GM19193 (cell line): Measurements from ENCODE around the gene PTPN5.

ENCODE experiments used
- POLR2A ChIP-seq: IDR thresholded peaks from 4 replicates; pipeline ENCODE4 v1.6.1; 2011; ENCODE audit not compliant: insufficient read depth, insufficient read length; ENCODE audit errors: extremely low read depth

The PTPN5 gene

DNA sequence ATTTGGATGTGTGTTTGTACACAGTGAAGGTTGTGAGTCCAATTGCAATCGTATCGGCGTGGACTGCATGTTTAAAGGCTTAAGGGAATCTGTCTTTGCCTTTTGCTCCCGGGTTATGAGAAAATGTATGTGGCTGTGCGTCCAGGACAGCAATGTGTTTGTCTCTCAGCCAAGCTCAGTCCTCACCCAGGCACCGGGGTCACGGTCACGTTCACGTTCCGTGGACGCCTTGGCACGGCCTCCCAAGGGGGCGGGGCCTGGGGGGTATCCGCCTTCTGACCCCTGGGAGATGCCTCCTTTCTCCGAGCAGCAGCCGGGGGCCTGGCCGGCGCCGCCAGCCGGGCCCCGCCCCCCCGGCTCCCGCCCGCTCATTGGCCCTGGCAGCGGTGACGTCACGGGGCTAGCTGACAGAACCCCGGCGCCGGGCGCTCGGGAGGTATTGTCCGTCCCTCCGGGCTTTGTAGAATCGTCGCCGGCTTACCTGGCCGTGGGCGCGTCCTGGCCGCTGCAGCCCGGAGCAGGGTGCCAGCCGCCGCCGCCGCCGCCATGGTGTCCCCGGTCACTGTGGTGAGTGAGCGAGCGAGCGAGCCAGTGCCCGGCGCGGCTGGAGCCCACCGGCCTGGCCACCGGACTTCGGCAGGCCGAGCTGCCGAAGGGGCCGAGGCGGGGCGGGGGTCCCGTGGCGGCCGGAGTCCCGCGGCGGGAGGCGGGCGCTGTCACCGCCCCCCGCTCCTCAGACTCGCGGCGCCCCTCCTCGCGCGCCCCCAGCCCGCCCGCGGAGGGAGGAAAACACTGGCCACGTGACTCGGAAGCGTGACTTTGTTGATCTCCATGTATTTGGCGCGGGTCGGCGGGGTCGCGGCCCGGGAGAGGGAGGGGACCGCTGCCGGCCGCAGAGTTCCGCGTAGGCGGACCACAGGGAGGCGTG, 93.0 kb downstream of the PTPN5 start, which contains the start of gene TMEM86A:
TMEM86A (plus strand) TSS at position 439 of the 928 bp plus-strand sequence; CDS start at position 547, 108 bp downstream.
- no peak for TF ChIP-seq POLR2A

- TF ChIP-seq POLR2A = no peak
Observed at GRCh38 chr11:18697576-18697975, 94.0 kb downstream of the PTPN5 start.

DNA sequence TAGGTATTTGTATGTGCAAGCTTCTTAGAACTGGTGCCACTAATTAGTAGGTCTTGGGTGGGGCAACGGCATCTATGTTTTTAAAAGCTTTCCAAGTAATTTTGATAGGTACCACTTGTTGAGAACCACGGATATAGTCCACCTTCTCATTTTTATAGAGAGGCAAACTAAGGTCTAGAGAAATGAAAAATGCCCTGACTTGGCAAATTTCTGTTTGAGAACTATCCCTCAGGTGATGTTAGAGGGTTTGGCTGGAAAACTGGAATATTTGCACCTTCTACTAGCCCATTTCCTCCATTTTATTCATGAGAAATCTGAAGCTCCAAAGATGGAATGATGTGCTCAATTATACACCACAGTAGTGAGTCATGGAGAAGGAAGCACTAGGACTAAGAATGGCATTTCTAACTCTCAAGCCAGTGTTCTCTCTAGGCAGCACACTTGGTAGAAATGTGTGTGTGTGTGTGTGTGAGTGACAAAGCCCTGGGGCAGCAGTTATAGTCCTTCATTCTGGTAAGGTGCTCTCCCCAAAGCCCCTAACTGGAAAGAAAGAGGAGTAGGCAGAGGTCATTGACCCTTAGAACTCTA, 94.9 kb downstream of the PTPN5 start:
- TF ChIP-seq POLR2A = no peak

DNA sequence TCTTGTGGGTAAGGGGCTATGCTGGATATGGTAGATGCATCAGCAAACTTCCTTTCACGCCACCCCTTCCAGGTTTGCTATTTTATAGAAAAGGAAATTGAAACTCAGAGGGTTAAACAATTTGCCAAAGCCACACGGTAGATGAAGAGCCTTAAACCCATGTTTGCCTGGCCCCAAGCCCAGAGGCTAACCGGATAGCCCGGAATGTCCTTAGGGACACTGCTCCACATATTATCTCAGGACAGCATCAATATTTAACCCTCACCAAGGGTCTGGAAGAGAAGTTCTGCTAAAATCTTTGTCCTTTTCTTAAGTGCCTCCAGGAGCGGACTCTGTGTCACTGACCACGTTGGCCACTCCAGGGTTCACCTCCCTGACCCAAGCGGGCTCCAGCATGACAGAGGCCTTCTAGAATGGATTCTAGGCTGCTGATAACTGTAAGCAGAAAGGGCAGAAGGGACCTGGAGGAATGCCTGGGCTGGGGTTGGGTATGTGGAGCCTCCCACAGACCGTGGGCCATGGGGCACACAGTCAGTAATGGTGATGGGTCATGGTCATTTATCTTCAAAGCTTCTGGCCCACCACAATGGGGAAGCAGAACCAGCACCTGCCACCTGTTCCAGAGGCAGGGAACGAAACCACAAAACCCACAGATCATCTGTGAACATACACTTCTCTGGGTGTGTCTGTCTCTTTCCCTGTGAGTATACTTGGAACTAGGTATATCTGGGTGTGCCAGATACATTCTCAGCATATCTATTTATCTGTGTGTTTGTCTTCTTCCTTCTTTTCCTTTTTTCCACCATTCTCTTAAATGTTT, 98.4 kb downstream of the PTPN5 start:
- no peak for TF ChIP-seq POLR2A

DNA sequence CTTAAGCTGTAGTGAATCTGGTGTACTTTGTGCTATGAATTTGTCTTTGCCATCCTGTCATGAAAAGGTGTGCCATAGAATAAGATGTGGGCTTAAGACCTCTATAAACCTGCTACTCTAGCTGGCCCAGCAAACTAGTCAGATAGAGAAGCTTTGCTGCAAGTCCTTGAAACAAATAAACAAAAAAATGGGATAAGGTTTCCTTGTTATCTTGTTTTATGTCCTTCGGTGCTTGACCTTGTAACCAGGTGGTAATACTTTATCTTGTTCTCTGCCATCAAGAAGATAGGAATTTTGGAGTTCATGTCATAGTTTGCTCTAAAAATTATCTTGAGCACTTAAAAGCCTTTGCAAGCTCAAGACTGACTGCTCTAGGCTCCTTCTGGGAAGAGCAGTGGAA, 107.3 kb downstream of the PTPN5 start:
- no peak for TF ChIP-seq POLR2A

DNA sequence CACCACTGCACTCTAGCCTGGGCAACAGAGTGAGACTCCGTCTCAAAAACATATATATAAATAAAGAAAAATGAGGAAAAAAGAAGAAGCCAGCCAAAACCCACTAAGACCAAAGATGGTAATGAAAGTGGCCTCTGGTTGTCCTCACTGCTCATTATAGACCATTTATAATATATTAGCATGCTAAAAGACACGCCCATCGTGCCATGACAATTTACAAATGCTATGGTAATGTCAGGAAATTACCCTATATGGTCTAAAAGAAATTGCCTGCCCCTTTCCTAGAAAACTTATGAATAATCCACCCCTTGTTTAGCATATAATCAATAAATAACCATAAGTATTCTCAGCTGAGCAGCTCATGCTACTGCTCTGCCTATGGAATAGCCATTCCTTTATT, 109.1 kb downstream of the PTPN5 start:
- no peak for TF ChIP-seq POLR2A
